ENCODE data around the gene TMPRSS13. TPM values are rescaled to one million over a fixed set of nuclear protein-coding genes. Genes with fewer than 3 reads are reported as not detected.
"Not testable (repeated sequence)": the region's sequence is repeated elsewhere in the genome, so short reads cannot be mapped to it uniquely, and the experiment has no call there.

The TMPRSS13 gene
- total RNA-seq, 1 experiment from 2014 or later: 1.1 TPM

DNA sequence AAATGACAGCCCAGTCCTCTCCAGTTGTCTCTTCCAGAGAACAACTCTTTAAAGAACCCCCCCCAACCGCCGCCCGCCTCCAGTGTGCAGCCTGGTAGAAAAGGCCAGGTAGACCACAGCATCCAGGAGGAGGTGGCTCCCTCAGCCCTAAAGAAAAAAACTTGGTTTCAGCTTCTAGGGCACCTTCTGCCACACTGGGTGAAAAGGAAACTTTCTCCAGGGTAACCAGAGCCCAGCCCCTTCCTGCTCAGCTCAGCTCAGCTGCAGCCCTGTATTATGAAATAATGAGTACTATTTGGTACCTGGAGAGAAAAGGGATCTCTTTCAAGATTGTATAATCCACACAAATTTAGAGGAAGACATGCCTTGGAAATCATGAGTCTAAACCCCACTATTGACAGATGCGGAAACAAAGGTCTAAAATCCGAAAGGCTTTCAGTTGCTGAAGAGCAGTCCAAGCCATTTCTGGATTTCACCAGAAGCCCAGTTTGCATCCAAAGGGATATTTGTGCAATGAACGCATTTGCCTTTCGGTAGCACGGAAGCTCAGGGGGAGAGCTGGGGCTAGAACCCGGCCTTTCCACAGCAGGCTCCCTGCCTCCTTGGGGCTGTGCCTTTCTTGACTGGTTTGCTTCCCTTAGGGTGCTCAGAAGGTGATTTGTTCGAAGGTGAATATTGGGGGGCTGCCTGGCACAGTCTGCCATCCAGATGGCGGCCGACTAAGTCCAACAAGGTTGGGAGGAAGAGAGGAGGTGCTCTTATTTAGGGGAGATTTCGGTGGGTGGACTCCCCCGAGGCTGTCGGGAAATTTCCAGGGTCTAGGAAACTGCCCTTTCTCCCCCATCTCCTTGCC is 56.0 kb downstream of the TMPRSS13 start:
- in situ Hi-C loops (cut with HindIII; ENCODE audit: low pct_unique_long_range_greater_than_20kb, low sequenced_read_pairs): no loop called here

DNA sequence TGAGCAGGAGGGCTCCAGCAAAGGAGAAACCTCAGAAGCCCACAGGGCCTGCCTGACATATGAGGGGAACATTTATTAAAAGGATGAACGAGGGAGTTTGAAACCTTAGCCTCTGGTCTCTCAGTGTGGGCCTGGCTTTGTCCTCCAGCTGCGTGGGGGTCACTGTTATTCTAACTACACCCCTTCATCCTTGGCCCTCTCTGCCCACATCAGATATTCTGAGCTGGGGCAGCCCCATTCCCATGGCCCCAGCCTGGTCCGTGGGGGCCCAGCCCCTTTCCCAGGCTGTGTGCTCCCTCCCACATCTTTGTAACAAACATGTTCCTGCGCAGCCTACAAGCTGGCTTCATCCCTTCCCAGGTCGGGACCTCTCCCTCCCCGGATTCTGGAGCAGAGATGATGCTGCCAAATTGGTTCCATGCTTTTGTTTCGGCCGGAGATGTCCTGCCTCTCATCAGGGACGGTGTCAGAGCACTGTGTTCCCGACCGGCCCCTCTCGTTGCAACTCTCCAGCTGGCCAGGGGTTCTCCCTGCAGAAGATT is 56.7 kb downstream of the TMPRSS13 start:
- in situ Hi-C loops (cut with HindIII; ENCODE audit: low pct_unique_long_range_greater_than_20kb, low sequenced_read_pairs): no loop called here
- no peak for DNase-seq (ENCODE audit: low read depth, low spot score)

More for the DNA sequence above, 56.0 kb downstream of the TMPRSS13 start:
- DNase-seq (ENCODE audit: low read depth, low spot score): no peak

DNA sequence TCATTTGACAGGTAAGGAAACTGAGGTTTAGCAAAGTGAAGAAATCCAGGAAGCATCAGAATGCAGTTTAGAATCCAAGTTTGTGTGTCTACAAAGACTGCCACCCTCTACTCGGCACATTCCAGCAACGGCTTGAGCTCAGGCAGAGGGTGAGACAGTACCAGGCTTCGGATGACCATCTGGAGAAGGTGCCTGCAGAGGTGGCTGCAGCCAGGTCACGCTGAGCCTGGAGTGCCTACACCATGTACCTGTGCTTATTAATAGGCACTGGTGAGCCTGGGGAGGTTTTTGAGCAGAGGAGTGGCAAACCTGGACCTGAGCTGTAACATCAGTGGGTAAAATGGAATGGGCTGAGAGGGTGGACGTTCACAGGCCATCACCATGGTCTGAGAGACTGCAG is 57.4 kb downstream of the TMPRSS13 start:
- in situ Hi-C loops (cut with HindIII; ENCODE audit: low pct_unique_long_range_greater_than_20kb, low sequenced_read_pairs): no loop called here
- no peak for DNase-seq (ENCODE audit: low read depth, low spot score)

DNA sequence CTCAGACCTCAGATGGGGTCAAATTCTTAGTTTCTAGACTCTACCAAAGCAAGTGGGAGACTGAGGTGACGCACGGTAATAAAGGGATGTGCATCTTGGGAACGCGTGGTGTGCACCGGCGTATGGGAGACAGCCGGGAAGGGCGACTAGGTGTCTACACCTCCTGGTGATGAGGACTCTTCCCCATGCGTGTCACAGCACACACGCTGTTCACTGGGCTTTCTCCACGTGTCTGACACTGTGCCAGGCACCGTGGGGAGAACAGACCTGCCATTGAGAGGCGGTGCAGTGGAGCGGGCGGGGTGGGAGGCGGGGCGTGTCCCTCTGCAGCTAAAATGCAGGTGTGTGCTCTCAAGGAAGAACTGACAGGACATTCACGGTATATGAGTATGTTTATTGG is 58.0 kb downstream of the TMPRSS13 start:
- no peak for DNase-seq (ENCODE audit: low read depth, low spot score)
- in situ Hi-C loops (cut with HindIII; ENCODE audit: low pct_unique_long_range_greater_than_20kb, low sequenced_read_pairs): no loop called here

DNA sequence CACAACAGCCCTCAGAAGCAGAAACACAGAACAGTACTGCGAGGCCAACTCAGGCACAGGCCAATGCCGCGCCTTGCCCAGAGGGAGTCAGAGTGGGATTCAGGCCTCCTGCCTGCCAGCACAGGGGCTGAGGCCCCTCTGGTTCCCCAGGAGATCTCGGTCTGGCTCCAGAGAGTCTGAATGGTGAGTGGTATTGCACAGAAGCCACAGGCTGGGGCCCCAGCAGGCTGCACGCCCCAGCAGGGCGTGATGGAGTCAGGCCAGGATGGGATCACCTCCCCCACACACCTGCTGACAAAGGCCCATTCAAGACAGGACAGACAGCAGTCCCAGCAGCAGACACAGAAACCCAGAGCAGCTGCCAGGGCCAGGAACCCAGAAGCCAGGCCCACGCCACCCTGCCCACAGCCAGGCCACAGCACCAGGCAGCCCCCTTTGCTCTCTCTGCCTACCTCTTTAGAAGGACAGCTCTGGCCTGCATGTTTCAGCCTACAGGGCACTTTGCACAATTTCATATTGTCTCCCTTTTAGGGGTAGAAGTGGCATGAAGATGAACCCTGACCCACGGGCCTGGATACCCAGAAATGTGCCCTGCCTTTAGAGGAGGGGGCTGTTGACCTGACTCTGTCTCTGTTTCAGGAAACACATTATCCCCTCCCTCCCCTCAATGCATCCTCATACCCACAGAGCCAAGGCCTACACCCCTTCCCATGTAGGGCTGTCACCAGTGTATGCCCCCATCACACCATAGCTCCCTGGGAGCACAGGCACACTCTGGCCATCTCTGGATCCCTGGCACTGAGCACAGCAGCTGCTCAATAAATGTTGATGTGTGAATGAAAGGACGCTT is 58.9 kb downstream of the TMPRSS13 start:
- no peak for DNase-seq (ENCODE audit: low read depth, low spot score)
- in situ Hi-C loops (cut with HindIII; ENCODE audit: low pct_unique_long_range_greater_than_20kb, low sequenced_read_pairs): no loop called here

DNA sequence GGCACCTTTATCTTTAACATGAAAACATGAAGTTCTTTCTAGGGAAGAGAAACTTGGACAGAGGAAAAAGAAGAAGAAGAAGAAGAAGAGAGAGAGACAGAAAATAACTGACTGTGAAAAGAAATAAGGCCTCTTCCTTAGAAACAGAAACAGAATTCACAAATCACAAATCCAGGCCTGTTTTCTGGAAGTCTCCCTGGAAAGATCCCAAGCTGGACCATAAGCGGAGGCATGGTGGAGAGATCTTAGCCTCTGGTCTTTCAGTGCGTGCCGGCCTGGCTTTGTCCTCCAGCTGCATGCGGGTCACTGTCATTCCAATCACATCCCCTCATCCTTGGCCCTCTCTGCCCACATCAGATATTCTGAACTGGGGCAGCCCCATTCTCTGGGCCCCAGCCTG is 59.6 kb downstream of the TMPRSS13 start:
- in situ Hi-C loops (cut with HindIII; ENCODE audit: low pct_unique_long_range_greater_than_20kb, low sequenced_read_pairs): no loop called here
- no peak for DNase-seq (ENCODE audit: low read depth, low spot score)

DNA sequence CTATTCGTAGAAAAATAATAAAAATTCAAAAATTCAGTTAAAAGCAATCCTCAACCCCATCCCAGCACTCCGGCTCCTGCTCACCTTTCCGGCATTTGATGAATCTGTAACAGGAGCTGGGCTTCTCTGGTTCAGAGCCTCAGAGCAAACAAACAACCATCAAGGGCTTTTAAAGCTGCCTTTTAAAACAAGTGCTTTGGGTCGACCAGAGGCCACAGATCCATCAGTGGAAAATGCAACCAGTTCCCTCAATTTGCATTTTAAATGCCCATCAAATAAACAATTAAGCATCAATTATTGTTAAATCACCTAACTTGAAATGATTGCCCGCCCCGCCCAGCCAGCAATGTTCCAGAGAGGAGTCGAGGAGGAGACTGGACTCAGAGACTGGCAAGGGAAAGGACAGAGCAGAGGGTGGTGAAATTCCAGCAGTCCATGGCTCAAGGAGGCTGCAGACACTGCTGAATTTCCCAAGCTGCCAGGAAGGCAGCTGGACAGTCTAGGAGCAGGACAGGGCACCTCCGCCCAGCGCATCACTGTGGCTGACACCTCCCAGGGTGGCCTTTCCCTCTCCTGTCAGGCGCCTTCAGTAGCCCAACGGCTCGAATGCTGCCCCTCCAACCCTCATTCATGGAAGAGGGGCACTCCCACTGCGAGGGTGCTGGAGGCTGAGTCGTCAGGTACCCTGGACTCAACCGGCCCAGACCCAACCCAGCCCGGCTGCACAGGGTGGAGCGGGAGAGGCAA is 60.2 kb downstream of the TMPRSS13 start:
- in situ Hi-C loops (cut with HindIII; ENCODE audit: low pct_unique_long_range_greater_than_20kb, low sequenced_read_pairs): no loop called here
- DNase-seq (ENCODE audit: low read depth, low spot score): no peak

DNA sequence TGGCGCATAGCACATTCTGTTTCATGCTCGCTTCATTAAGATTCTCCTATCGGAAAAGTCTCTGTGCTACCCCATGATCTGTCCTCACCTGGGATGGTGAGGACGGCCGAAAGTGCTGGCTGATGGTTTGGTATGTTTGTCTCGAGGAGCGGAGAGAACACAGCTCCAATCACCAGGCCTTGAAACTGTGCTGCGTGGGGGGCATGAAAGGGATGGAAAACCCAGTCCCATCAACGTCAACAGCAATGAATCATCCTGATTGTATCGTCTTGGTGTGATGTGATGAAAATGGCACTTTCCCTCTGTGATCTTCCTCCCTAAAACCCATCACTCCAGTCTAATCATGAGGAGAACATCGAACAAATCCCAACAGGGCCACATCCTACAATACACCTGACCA is 61.1 kb downstream of the TMPRSS13 start:
- in situ Hi-C loops (cut with HindIII; ENCODE audit: low pct_unique_long_range_greater_than_20kb, low sequenced_read_pairs): no loop called here
- DNase-seq (ENCODE audit: low read depth, low spot score): no peak

DNA sequence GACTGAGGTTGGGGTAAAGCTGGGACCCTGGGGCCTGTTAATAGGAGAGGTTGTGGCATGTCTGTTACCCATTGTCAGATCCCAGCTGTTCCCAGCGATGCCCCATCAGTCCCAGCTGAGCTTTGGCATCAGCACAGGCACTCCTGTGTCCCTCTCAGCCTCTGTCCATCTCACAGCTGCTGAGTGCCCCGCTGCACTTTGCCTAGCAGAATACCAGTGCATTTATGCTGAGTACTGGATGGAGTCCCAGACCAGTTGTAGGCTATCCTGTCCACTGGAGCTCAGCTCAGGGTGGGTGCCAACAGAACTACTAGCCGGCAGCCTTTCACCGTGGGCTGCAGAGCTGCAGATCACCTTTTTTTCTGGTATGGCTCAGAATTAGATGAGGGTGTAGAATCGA is 62.7 kb downstream of the TMPRSS13 start:
- in situ Hi-C loops (cut with HindIII; ENCODE audit: low pct_unique_long_range_greater_than_20kb, low sequenced_read_pairs): no loop called here
- no peak for DNase-seq (ENCODE audit: low read depth, low spot score)

DNA sequence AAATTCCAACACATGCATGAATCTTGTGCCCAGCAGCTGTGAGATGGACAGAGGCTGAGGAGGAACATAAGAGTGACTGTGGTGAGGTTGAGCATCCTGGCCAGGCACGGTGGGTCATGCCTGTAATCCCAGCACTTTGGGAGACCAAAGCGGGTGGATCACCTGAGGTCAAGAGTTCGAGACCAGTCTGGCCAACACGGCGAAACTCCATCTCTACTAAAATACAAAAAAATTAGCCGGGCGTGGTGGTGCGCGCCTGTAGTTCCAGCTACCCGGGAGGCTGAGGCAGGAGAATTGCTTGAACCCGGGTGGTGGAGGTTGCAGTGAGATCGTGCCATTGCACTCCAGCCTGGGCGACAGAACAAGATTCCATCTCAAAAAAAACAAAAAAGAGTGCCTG is 63.7 kb downstream of the TMPRSS13 start:
- DNase-seq (ENCODE audit: low read depth, low spot score); in situ Hi-C loops (cut with HindIII; ENCODE audit: low pct_unique_long_range_greater_than_20kb, low sequenced_read_pairs): not testable (repeated sequence)

DNA sequence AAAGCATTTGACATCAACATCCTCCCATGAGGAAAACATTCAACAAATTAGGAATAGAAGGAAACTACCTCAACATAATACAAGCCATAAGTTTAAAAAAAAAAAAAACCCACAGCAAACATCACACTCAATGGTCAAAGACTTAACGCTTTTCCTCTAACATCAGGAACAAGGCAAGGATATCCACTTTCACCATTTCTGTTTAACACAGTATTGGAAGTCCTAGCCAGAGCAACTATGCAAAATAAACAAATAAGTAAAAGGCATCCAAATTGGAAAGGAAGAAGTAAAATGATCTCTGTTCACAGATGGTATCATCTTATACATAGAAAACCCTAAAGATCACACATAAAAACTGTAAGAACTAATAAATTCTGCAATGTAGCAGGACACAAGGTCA is 65.8 kb downstream of the TMPRSS13 start:
- DNase-seq (ENCODE audit: low read depth, low spot score): no peak
- in situ Hi-C loops (cut with HindIII; ENCODE audit: low pct_unique_long_range_greater_than_20kb, low sequenced_read_pairs): no loop called here

DNA sequence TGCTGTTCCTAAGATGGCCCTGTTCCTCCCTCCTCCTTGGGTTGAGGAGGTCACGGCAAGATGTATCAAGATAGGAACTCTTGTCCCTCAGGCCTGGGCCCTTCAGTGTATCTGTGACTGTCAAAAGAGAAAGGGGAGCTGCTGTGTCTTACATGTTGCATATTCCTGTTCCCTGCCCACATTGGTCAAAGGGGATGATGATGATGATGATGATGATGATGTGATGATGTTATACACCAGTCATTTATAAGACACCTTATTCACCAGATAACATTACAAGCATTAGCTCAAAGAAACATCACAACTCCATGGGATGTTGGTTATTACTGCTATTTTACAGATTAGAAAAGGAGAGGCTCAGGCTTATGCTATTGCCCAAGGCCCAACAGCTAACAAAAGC is 66.4 kb downstream of the TMPRSS13 start:
- in situ Hi-C loops (cut with HindIII; ENCODE audit: low pct_unique_long_range_greater_than_20kb, low sequenced_read_pairs): no loop called here
- no peak for DNase-seq (ENCODE audit: low read depth, low spot score)

DNA sequence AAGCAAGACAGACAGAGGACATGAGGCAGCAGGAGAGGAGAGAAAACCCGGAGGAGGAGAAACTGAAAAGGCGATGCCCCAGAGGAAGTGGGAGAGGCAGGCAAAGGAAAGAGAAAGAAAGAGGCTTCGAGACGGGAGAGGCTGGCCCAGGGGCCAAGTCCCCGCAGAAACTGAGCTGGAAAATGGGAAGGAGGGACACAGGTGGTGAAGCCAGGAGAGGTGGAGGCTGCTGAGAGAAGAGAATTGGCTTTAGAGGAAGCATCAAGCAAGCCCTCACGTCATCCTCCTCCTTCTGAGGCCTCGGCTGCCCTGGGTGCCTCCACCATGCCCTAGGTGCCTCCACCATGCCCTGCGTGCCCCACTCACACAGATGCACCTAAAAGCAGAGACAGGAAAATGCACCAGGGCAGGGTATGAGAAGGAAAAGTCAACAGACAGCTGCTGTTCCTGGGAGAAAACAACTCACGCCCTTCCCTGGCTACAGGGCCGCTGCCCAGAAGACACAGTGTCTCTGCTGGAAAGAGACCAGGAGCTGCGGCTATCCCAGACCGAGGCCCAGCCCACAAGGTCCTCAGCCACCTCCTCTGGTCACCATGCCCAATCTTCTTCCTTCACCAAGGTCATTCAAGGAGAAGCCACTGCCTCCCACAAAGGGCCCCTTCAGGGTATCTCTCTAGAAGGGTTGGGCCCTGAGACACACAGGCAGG is 67.0 kb downstream of the TMPRSS13 start:
- in situ Hi-C loops (cut with HindIII; ENCODE audit: low pct_unique_long_range_greater_than_20kb, low sequenced_read_pairs): no loop called here
- DNase-seq (ENCODE audit: low read depth, low spot score): no peak

DNA sequence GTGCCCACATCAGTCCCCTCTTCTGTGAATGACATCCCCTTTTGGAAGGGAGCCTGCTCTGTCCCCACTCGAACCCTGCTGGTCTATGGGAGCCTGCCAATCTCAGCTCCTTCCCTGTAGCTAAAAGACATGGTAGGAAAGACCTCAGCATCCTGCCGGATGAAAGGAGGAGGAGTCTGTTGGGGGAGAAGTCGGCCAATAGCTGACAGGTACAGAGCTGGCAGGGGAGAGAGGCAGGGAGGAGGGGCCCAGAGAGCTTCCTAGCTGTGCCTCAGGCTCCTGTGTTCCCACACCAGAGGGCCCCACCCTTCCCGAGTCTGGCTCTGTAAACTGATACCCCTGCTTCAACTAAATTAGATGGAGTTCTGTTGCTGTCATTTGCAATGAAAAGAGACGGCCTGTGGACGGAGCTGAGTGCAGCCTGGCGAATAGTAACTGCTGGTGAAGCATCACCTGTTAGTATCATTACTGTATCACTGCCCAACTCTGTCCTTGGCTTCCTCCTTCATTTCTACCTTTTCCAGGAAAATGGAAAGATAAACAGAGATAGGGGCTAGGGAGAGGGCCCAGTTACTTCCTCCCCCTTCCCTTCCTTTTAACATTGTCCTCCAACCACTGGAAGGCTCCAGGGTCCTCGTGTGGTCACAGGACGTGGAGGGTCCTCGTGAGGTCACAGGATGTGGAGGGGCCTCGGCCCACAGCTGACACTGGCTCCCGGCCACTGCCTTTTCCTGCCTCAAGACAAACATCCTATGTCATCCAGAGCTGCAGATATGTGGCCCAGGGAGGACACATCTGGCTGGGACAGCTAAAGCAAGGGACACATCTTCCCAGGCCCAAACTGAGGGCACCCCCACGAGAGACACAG is 67.8 kb downstream of the TMPRSS13 start:
- in situ Hi-C loops (cut with HindIII; ENCODE audit: low pct_unique_long_range_greater_than_20kb, low sequenced_read_pairs): no loop called here
- no peak for DNase-seq (ENCODE audit: low read depth, low spot score)

DNA sequence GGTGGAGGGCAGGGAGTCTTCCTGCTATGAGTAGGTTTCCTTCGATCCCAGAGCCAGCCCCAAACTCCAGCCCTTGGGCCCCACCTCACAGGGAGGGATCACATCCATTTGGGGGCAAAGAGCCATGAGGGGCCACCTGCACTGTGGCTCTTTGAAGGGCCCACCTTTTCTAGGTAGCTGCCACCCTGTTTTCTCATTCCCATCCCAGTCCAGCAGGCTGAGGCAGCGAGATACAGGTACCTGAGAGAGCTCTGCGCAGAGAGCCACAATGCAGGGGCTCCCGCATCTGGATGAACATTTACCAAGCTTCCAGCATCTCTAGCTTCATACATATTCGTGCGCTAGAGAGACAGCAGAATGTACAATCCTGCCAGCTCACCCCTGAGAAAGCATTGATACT is 69.1 kb downstream of the TMPRSS13 start:
- DNase-seq (ENCODE audit: low read depth, low spot score): no peak
- in situ Hi-C loops (cut with HindIII; ENCODE audit: low pct_unique_long_range_greater_than_20kb, low sequenced_read_pairs): no loop called here

DNA sequence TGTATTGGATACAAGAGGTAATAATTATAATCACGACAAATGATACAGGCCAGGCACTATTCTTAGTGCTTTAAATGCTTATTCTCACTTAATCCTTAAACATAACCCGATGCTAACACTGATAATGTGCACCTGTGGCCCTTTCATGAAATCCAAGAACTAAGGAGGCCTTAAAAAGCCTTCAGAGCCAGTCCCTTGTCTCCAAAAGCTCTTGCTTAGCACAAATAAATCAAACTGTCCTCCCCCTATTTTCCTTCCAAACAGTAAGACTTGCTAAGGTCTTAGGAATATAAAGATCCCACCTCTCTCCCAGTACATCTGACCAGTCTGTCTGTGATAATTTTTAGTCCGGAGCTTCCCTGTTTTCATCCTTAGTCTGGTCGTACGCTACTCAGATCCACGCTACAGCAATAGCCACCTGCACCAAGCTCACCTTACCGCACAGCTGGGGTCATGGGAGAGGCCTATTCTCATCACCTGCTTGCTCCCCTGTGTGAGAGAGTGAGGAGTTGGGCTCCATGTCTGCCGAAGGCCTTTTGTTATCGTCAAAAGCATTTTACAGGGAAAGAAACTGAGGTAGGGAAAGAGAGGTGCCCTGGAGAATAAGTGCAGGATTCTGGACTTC is 69.6 kb downstream of the TMPRSS13 start:
- no peak for DNase-seq (ENCODE audit: low read depth, low spot score)
- in situ Hi-C loops (cut with HindIII; ENCODE audit: low pct_unique_long_range_greater_than_20kb, low sequenced_read_pairs): no loop called here
